Hepatocyte (in vitro differentiated cells): ENCODE results near the gene MAP6.

ENCODE experiments used
- EZH2 ChIP-seq: fragments of 200-600 bp; sonication (generic); IDR thresholded peaks from 2 replicates; pipeline ENCODE4 v1.6.1; 2016; ENCODE audit warnings: antibody characterized with exemption, mild to moderate bottlenecking, borderline replicate concordance
- EZH2phosphoT487 ChIP-seq: fragments of 200-600 bp; sonication (generic); IDR thresholded peaks from one replicate; pipeline ENCODE4 v1.6.1; 2018; ENCODE audit warnings: antibody characterized with exemption, mild to moderate bottlenecking, low read depth, moderate library complexity; ENCODE audit not compliant: unreplicated experiment, severe bottlenecking
- TF ChIP-seq, protein P1 (sequence below): fragments of 200-600 bp; sonication (generic); IDR thresholded peaks from 2 replicates; pipeline ENCODE4 v1.5.1; 2016; ENCODE audit warnings: antibody characterized with exemption, mild to moderate bottlenecking; ENCODE audit not compliant: poor library complexity

DNA sequence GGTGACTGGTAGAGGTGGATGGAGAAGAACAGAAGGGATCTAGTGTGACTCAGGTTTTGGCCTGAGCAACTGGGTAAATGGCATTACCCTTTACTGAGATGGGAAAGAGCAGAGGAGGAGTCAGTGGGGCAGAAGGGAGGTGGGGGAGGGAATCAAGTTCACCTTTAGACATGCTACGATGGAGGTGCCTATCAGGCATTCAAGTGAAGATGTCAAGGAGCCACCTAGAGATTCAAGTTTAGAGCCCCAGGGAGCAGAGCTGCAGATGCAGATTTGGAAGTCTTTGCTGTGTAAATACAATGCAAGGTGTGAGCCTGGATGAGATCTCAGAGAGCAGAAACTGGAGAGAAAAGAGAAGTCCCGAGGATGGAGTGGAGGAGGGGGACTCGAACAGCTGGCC lies 47.8 kb upstream of the MAP6 start:
- no peak for TF ChIP-seq EZH2phosphoT487
- TF ChIP-seq, protein P1, sequence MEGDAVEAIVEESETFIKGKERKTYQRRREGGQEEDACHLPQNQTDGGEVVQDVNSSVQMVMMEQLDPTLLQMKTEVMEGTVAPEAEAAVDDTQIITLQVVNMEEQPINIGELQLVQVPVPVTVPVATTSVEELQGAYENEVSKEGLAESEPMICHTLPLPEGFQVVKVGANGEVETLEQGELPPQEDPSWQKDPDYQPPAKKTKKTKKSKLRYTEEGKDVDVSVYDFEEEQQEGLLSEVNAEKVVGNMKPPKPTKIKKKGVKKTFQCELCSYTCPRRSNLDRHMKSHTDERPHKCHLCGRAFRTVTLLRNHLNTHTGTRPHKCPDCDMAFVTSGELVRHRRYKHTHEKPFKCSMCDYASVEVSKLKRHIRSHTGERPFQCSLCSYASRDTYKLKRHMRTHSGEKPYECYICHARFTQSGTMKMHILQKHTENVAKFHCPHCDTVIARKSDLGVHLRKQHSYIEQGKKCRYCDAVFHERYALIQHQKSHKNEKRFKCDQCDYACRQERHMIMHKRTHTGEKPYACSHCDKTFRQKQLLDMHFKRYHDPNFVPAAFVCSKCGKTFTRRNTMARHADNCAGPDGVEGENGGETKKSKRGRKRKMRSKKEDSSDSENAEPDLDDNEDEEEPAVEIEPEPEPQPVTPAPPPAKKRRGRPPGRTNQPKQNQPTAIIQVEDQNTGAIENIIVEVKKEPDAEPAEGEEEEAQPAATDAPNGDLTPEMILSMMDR, result no peak
- no peak for TF ChIP-seq EZH2
